ENCODE results near the gene RIPPLY2. TPM values are rescaled to one million over a fixed set of nuclear protein-coding genes. Genes with fewer than 3 reads are reported as not detected.

RIPPLY2 gene
- total and polyA plus RNA-seq, 9 of the 15 experiments (the other 6 are each of a cell fraction or from before 2014, with no cell fraction given): not detected

DNA sequence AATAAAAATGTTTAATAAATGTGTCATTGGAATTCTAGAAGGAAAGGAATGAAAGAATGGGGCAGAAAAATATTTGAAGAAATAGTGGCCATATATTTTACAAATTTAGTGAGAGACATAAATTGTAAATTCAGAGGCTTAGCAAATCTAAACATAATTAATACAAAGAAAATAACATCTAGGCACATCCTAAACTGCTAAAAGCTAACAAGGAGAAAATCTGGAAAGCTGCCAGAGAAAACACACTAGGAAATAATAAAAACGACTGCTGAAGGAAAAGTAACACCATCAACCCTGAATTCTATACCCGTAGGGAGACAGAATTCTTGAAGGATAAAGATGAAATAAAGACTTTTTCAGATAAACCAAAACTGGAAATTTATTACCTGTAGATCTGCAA lies 30.1 kb downstream of the RIPPLY2 start:
- Histone ChIP-seq H3K4me1 (replicated peaks in 1 of 2; ENCODE audit: control insufficient read depth in 2 of 2, insufficient read depth in 2 of 2, low read length in 2 of 2) (no peaks in the 10 kb centered on the region), H3K79me2 (ENCODE audit: control insufficient read depth, insufficient read depth, low read length) (peaks cover 24% of the 10 kb centered on the region), H3K4me2 (ENCODE audit: insufficient read depth, low read length) (no peak overlapping the region), H3K36me3 (ENCODE audit: control insufficient read depth, insufficient read depth, low read length) (no peaks in the 10 kb centered on the region), H3K9me1 (ENCODE audit: control insufficient read depth, insufficient read depth, low read length) (no peaks in the 10 kb centered on the region), H3K27me3 (ENCODE audit: control insufficient read depth in 2 of 2, insufficient read depth in 2 of 2, low read length in 2 of 2) (no peaks in the 10 kb centered on the region), H3K4me3 (no peak overlapping the region), H4K20me1 (replicated peaks; ENCODE audit: control insufficient read depth, insufficient read depth, low read length) (no peaks in the 10 kb centered on the region), H3K27ac (ENCODE audit: extremely low read depth, low read depth, low read length) (no peak overlapping the region), H3K9ac (ENCODE audit: insufficient read depth in 1 of 2, low read depth in 2 of 2, low read length in 2 of 2) (no peak overlapping the region), H3K9me3 (replicated peaks; ENCODE audit: control insufficient read depth, insufficient read depth, low read depth, low read length) (no peaks in the 10 kb centered on the region), H2AFZ (ENCODE audit: low read depth, low read length) (no peak overlapping the region)
- in situ Hi-C loops (cut with MboI): loop anchor here (25.0 kb wide), 1 partner anchor 879 kb away; the partner anchor contains the start of gene TBX18
- whole genome bisulfite sequencing (ENCODE audit: insufficient coverage, low coverage, missing lambda C conversion rate): 34% methylated on average over 2 of the region's 2 CpGs
- DNase-seq (ENCODE audit: extremely low read depth in 1 of 4, low spot score in 3 of 4) (no peak), FAIRE-seq (no peak), ATAC-seq (no peak)
- BruUV-seq (replicated peaks): no TSS peak
- intact Hi-C loops (cut with micrococcal nuclease): loop anchor here (5.0 to 10.0 kb wide), 2 partner anchors 89 to 532 kb away; no protein-coding TSS in a partner anchor
- POLR2A ChIA-PET: no interaction called here
- TF ChIP-seq ID3 (CRISPR knock-in tag; IDR thresholded peaks at IDR 0.05) (no peak), ID3 (tag; IDR thresholded peaks at IDR 0.05) (no peak), FIP1L1 (IDR thresholded peaks at IDR 0.05; ENCODE audit: low read depth, low read length, poor library complexity, severe bottlenecking) (no peak), NFIC (IDR thresholded peaks at IDR 0.05) (peak; percentile 72)
- CTCF ChIA-PET (ENCODE audit: low intra/inter-chr PET ratio): no interaction called here

- Histone ChIP-seq H3K4me2 (ENCODE audit: insufficient read depth, low read length) (no peak overlapping the region), H3K4me3 (no peak overlapping the region), H3K27me3 (ENCODE audit: control insufficient read depth in 2 of 2, insufficient read depth in 2 of 2, low read length in 2 of 2) (no peaks in the 10 kb centered on the region), H3K9me3 (replicated peaks; ENCODE audit: control insufficient read depth, insufficient read depth, low read depth, low read length) (no peaks in the 10 kb centered on the region), H3K36me3 (ENCODE audit: control insufficient read depth, insufficient read depth, low read length) (no peaks in the 10 kb centered on the region), H3K9me1 (ENCODE audit: control insufficient read depth, insufficient read depth, low read length) (no peaks in the 10 kb centered on the region), H3K79me2 (ENCODE audit: control insufficient read depth, insufficient read depth, low read length) (peaks cover 20% of the 10 kb centered on the region), H3K9ac (ENCODE audit: insufficient read depth in 1 of 2, low read depth in 2 of 2, low read length in 2 of 2) (no peak overlapping the region), H3K27ac (ENCODE audit: extremely low read depth, low read depth, low read length) (no peak overlapping the region), H4K20me1 (replicated peaks; ENCODE audit: control insufficient read depth, insufficient read depth, low read length) (no peaks in the 10 kb centered on the region), H3K4me1 (replicated peaks in 1 of 2; ENCODE audit: control insufficient read depth in 2 of 2, insufficient read depth in 2 of 2, low read length in 2 of 2) (no peaks in the 10 kb centered on the region), H2AFZ (ENCODE audit: low read depth, low read length) (no peak overlapping the region)
- in situ Hi-C loops (cut with MboI): loop anchor here (25.0 kb wide), 1 partner anchor 878 kb away; the partner anchor contains the start of gene TBX18
- BruUV-seq (replicated peaks): no TSS peak
- ATAC-seq (peak; percentile 90), FAIRE-seq (peak; percentile 90), DNase-seq (ENCODE audit: extremely low read depth in 1 of 4, low spot score in 3 of 4) (peak; percentile 38 to 75 (median 50))
- intact Hi-C loops (cut with micrococcal nuclease): loop anchor here (1.0 to 10.0 kb wide), 3 partner anchors 88 to 530 kb away; no protein-coding TSS in a partner anchor
- WGBS (ENCODE audit: insufficient coverage, low coverage, missing lambda C conversion rate): 5% methylated on average over 4 of the region's 4 CpGs
- POLR2A ChIA-PET: no interaction called here
- CTCF ChIA-PET (ENCODE audit: low intra/inter-chr PET ratio): interaction anchor here (0.7 to 2.5 kb wide), 5 partner anchors 312 to 538 kb away, joined by 3 to 45 read pairs (median 3); no protein-coding TSS in a partner anchor
- TF ChIP-seq HNRNPK (IDR thresholded peaks at IDR 0.05; ENCODE audit: low read depth, low read length, poor library complexity, severe bottlenecking) (no peak), CC2D1A (IDR thresholded peaks at IDR 0.05) (peak; percentile 84), SMAD2 (IDR thresholded peaks at IDR 0.05; ENCODE audit: low read depth, low read length) (no peak), HNRNPL (IDR thresholded peaks at IDR 0.05; ENCODE audit: low read depth, low read length) (no peak), SOX6 (IDR thresholded peaks at IDR 0.05) (peak; percentile 36; the same call in 1 of the 2 replicates), ETV1 (tag; conservative IDR thresholded peaks at IDR 0.05; ENCODE audit: low read depth) (peak; percentile 89)
- TF ChIP-seq, protein P1, sequence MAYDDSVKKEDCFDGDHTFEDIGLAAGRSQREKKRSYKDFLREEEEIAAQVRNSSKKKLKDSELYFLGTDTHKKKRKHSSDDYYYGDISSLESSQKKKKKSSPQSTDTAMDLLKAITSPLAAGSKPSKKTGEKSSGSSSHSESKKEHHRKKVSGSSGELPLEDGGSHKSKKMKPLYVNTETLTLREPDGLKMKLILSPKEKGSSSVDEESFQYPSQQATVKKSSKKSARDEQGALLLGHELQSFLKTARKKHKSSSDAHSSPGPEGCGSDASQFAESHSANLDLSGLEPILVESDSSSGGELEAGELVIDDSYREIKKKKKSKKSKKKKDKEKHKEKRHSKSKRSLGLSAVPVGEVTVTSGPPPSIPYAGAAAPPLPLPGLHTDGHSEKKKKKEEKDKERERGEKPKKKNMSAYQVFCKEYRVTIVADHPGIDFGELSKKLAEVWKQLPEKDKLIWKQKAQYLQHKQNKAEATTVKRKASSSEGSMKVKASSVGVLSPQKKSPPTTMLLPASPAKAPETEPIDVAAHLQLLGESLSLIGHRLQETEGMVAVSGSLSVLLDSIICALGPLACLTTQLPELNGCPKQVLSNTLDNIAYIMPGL (CRISPR knock-in tag; IDR thresholded peaks at IDR 0.05): no peak
- TF ChIP-seq, protein P2, sequence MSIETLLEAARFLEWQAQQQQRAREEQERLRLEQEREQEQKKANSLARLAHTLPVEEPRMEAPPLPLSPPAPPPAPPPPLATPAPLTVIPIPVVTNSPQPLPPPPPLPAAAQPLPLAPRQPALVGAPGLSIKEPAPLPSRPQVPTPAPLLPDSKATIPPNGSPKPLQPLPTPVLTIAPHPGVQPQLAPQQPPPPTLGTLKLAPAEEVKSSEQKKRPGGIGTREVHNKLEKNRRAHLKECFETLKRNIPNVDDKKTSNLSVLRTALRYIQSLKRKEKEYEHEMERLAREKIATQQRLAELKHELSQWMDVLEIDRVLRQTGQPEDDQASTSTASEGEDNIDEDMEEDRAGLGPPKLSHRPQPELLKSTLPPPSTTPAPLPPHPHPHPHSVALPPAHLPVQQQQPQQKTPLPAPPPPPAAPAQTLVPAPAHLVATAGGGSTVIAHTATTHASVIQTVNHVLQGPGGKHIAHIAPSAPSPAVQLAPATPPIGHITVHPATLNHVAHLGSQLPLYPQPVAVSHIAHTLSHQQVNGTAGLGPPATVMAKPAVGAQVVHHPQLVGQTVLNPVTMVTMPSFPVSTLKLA (conservative IDR thresholded peaks at IDR 0.05): 0 out of 4 replicates have a peak, but pooled peaks of 1 of the 2 experiments have one; percentile 18
Observed at GRCh38 chr6:83884523-83884922, 31.4 kb downstream of the RIPPLY2 start.
